Colonic mucosa (tissue), 4 donors: ENCODE measurements around the gene TULP1. TPM values are rescaled to one million over a fixed set of nuclear protein-coding genes. Genes with fewer than 3 reads are reported as not detected.

ENCODE experiments used
- DNase-seq: peaks from one replicate; pipeline ENCODE4 v3.0.0-alpha.2; 2020
- H3K27ac ChIP-seq: fragments of 200-600 bp; one replicate; pipeline ENCODE4 v1.8.0; 2021
- H3K27me3 ChIP-seq: fragments of 200-600 bp; one replicate; pipeline ENCODE4 v1.8.0; 2021
- H3K36me3 ChIP-seq: fragments of 200-600 bp; one replicate; pipeline ENCODE4 v1.8.0; 2021
- H3K4me1 ChIP-seq: fragments of 200-600 bp; one replicate; pipeline ENCODE4 v1.8.0; 2021; ENCODE audit warnings: mild to moderate bottlenecking
- H3K4me3 ChIP-seq: fragments of 200-600 bp; one replicate; pipeline ENCODE4 v1.8.0; 2021
- H3K9ac ChIP-seq, 2 donors: one replicate each; pipeline ENCODE4 v1.7.0; 2013; ENCODE audit warnings: control low read depth in 2 of 2, low read depth in 2 of 2, low read length in 2 of 2
- H3K9me3 ChIP-seq: fragments of 200-600 bp; one replicate; pipeline ENCODE4 v1.8.0; 2021
- CTCF ChIP-seq: fragments of 200-600 bp; IDR thresholded peaks from one replicate; pipeline ENCODE4 v1.8.0; 2022; ENCODE audit warnings: antibody characterized with exemption, mild to moderate bottlenecking
- intact Hi-C: fragments of 100-400 bp; cut with DNase I; formaldehyde crosslinking; loops from one replicate; pipeline ENCODE4 v1.14.1; 2022
- total RNA-seq, 2 donors: library from RNA; stranded (reverse); fragmentation: NEBNext Ultra II Directional in 1 of 2; extraction: Animal tissue kit (Norgen Biotek cat#: 25700) in 1 of 2; gene quantifications; one replicate each; pipeline ENCODE4 v1.2.1, GENCODE V29; 2021
- donor health status: healthy.
- donor health status: DM: no; HTN: no; CAD: no.
- donor health status: DM: no; HTN: no; CAD: no.

TULP1 gene
- total RNA-seq, 2 donors from 2014 or later: not detected

GRCh38 chr6:35532126-35532525, 19.4 kb upstream of the TULP1 start:
- Histone ChIP-seq H3K4me3 (no peak overlapping the region), H3K4me1 (no peaks in the 10 kb centered on the region), H3K9me3 (no peaks in the 10 kb centered on the region), H3K27me3 (no peaks in the 10 kb centered on the region), H3K36me3 (no peaks in the 10 kb centered on the region), H3K9ac (no peak overlapping the region), H3K27ac (no peak overlapping the region)
- DNase-seq: no peak
- intact Hi-C loops: no loop called here
- TF ChIP-seq CTCF: no peak

- intact Hi-C loops: no loop called here
- no peaks in the 10 kb centered on the region for H3K4me1 ChIP-seq
- DNase-seq: no peak
- TF ChIP-seq CTCF: no peak
- no peaks in the 10 kb centered on the region for H3K9me3 ChIP-seq
- no peak overlapping the region for H3K27ac ChIP-seq
- H3K27me3 ChIP-seq: no peaks in the 10 kb centered on the region
- no peaks in the 10 kb centered on the region for H3K36me3 ChIP-seq
- H3K4me3 ChIP-seq: no peak overlapping the region
- no peak overlapping the region for H3K9ac ChIP-seq
These were observed 11.8 kb upstream of the TULP1 start for GRCh38 chr6:35524380-35525020.

- peak; percentile 76 for DNase-seq
- Histone ChIP-seq H3K27ac (no peak overlapping the region), H3K9me3 (no peaks in the 10 kb centered on the region), H3K27me3 (no peaks in the 10 kb centered on the region), H3K9ac (no peak overlapping the region), H3K4me1 (no peaks in the 10 kb centered on the region), H3K4me3 (no peak overlapping the region), H3K36me3 (no peaks in the 10 kb centered on the region)
- TF ChIP-seq CTCF: peak; percentile 98
- intact Hi-C loops: loop anchor here (2.0 kb wide), 1 partner anchor 214 kb away; the partner anchor contains the start of gene ARMC12
These were observed 10.3 kb upstream of the TULP1 start for GRCh38 chr6:35522660-35523658.

GRCh38 chr6:35522151-35522550, 9.5 kb upstream of the TULP1 start:
- H3K36me3 ChIP-seq: no peaks in the 10 kb centered on the region
- no peak overlapping the region for H3K27ac ChIP-seq
- TF ChIP-seq CTCF: no peak
- H3K9me3 ChIP-seq: no peaks in the 10 kb centered on the region
- intact Hi-C loops: loop anchor here (2.0 kb wide), 1 partner anchor 215 kb away; the partner anchor contains the start of gene ARMC12
- no peaks in the 10 kb centered on the region for H3K27me3 ChIP-seq
- H3K4me3 ChIP-seq: no peak overlapping the region
- no peaks in the 10 kb centered on the region for H3K4me1 ChIP-seq
- H3K9ac ChIP-seq: no peak overlapping the region
- no peak for DNase-seq

GRCh38 chr6:35521235-35521634, 8.5 kb upstream of the TULP1 start:
- no peak for DNase-seq
- Histone ChIP-seq H3K9ac (no peak overlapping the region), H3K9me3 (no peaks in the 10 kb centered on the region), H3K27me3 (no peaks in the 10 kb centered on the region), H3K27ac (no peak overlapping the region), H3K4me3 (no peak overlapping the region), H3K36me3 (no peaks in the 10 kb centered on the region), H3K4me1 (no peaks in the 10 kb centered on the region)
- intact Hi-C loops: no loop called here
- TF ChIP-seq CTCF: no peak
